Effector CD8-positive, alpha-beta T cell (primary cell): Measurements from ENCODE around the gene FAF2.
A peak's percentile ranks its signal among the peaks of the same experiment; 100 is the strongest.
"Not testable (repeated sequence)": the region's sequence is repeated elsewhere in the genome, so short reads cannot be mapped to it uniquely, and the experiment has no call there.

Source experiments
- DNase-seq: peaks from one replicate; lab custom pipeline; 2025; lab: John Stamatoyannopoulos, UW

Gene FAF2

DNA sequence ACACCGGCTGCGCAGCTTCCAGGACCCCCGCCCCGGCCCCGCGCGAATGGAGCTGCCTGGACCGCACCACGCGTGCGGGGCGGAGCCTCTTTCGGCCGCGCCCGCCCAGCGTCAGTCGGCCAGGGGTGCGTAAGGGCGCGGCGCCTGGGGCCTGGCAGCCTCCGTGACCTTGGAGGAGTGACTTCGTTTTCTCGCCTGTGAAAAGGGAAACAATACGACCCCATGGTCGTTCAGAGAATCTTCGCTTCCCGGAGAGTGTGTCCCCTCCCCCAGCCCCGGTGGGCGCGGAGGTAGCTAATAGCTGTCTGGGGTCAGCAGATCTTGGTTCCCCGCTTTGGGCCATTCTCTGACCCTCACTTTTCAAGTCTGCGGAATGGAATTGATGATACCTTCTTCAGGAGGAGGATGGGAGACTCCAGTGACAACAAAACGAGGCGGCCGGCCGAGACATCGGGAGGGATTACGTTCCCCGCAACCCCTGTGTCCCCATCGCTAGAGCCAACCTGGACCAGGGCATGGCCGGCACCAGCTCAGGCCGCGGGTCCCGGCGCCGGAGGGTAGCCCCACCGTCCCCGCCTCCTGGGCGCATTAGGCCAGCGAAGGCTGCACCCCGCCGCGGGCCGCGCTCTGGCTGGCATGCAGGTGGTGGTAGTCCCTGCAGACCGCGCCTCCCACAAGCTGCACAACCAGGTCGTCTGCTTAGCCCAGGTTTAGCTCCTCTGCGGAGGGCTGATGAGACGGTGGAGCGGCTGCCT lies 95.4 kb downstream of the FAF2 start:
- DNase-seq, result peak; percentile 49

DNA sequence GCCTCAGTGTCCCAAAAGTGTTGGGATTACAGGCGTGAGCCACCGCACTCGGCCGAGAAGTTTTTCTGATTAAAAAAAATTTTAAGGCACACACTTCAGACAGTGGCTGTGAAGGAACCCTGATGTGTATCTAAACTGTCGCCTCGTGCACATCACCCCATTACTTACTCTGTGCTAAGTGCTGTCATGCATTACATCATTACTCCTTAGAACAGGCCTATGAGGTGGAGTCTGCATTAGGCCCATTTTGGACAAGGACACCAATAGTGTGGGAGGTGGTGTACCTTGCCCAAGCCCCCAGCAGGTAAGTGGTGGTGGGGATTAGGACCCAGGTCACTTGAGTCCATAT lies 97.2 kb downstream of the FAF2 start:
- no peak for DNase-seq

DNA sequence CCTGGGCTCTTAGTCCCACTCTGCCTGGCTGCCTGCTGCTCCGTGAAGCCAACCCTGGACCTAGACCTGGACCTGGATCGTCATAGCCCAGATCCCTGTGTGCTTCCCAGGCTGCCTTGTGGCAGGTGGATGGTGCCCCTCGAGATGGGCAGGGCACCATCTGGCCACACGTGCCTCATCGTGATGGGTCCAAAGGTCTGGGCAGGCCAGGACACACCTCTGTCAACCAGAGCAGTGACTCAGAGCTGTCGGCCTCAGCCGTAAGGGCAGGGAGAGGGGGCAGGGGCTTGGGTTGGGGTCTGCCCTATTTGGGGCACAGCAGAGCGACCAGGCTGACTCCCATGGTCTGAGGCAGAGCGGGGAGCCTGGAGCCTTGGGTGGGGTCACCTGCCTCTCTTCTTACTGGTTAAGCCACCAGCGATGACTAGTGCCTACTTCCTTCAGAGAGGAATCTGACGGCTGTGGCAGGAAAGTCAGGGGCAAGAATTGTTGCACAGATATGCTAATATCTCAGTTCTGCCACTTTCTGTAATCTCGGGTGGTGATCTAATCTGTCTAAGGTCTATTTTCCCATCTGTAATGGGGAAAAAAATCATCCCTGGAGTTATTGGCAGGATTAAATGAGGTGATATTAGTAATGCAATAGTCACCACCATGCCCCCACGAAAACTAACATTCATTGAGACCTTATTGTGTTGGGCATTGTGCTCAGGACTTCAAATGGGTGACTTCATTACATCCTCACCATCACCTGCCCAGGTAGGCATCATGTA lies 97.7 kb downstream of the FAF2 start:
- no peak for DNase-seq

DNA sequence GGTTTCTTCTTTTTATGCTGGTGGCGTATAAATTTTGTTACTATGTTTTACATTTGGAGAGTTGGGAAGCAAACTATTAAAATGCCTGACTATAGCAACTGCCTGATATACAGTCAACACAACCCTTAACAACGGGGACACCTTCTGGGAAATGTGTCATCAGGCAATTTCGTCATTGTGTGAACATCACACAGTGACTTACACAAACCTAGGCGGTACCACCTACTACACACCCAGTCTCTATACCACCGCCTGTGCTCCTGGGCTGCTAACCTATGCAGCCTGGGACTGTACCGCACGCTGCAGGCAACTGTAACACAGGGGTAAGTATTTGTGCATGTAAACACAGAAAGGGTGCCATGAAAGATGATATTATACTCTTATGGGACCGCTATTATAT lies 99.6 kb downstream of the FAF2 start:
- no peak for DNase-seq

DNA sequence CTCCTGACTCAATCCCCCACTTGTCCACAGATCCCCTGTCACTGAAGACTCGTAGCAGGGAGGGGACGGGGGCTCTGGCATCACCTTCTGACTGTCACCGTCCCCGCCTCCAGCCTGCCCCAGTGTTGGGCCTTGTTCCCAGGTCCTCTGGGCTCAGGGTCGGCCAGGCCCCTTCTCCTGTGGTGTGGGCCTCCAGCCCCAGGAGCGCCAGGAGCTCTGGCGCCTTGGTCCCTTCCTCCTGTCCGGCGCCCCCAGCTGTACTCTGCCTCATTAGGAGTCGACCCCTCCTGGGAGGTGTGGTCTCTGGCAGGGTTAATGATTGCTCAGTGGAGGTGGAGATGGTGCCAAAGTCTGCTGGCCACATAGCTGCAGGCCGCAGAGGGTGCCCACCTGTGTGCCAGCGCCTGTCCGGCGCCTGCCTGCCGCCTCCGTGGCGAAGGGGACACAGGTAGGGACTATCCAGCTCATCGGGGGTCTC lies 100.8 kb downstream of the FAF2 start, which contains the start of gene CDHR2:
Gene CDHR2 (plus strand): TSS at position 376 of the 478 bp plus-strand sequence. CDS start 16,011 bp downstream, outside the sequence.
- DNase-seq, result no peak

DNA sequence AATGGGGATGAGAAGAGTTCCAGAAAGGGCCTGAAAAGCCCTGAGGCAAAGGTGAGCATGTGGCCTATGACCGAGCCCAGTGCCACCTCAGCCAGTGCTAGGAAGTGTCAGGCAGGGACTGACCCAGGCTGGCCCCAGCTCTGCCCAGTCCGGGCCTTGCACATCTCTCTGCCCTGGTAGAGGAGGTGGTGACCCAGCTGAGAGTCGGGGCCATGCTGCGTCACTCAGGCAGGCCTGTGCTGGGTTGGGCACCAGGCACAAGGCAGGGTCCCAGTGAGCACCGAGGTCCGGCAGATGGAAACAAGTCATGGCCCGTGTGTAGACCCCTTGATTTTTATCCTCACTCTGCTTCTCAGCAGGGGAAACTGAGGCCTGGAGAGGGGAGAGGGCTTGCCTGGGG lies 101.7 kb downstream of the FAF2 start:
- DNase-seq, result no peak

DNA sequence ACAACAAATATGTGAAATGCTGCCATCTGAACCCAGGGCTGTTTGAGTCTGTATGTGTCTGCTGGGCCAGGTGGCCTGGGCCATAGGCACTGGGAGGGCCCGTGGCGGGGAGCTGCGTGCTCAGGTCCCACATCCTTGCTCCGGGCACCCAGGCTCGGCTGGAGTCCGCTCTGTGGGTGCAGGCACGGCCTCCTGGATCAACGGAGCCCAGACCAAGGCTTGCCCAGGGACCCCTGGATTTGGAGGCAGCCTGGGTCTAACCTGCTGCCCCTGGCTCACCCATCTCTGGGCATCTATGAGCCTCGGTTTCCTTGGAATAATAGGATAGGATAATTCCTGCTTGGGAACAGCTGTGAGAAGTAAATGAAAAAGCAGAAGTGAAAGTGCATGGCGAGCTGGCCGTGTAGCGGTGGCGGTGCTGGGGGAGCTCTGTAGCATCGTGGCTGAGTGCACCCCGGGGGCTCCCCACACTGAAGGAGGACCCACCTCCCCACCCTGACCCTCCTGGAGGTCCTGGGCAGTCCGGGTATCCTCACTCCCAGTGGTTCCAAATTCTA lies 102.2 kb downstream of the FAF2 start:
- no peak for DNase-seq

DNA sequence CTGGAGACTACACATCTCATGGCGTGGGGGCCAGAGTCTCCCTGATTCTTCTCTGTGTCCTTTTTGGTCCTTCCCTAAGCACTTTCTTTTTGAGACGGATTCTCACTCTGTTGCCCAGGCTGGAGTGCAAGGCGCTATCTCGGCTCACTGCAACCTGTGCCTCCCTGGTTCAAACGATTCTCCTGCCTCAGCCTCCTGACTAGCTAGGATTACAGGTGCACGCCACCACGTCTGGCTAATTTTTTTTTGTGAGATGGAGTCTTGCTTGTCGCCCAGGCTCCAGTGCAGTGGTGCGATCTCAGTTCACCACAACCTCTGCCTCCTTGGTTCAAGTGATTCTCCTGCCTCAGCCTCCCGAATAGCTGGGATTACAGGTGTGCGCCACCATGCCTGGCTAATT lies 102.8 kb downstream of the FAF2 start:
- DNase-seq, result not testable (repeated sequence)

DNA sequence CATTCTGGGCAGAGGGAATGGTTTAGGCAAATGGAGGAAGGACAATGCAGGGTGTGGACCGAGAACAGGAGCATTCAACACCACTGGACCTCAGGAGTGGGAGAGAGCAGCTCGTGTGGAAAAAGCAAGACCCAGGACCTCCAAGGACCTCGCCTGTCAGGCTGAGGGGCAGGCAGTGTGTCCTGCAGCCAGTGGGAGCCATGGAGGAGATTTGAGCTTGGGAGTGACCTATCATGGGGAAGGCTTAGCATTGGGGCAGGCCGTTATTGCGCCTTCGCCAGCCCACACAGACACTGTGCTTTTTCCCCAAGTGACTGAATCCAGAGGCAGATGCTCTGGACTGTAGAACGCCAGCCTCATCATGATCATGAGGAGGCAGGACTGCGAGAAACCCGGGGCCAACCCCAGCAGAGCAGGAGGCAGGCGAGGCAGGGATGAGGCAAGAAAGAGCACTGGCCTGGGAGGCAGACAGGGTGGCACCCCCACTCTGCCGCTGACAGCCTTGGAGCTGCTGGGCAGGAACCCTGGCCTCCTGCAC lies 104.2 kb downstream of the FAF2 start:
- DNase-seq, result no peak

DNA sequence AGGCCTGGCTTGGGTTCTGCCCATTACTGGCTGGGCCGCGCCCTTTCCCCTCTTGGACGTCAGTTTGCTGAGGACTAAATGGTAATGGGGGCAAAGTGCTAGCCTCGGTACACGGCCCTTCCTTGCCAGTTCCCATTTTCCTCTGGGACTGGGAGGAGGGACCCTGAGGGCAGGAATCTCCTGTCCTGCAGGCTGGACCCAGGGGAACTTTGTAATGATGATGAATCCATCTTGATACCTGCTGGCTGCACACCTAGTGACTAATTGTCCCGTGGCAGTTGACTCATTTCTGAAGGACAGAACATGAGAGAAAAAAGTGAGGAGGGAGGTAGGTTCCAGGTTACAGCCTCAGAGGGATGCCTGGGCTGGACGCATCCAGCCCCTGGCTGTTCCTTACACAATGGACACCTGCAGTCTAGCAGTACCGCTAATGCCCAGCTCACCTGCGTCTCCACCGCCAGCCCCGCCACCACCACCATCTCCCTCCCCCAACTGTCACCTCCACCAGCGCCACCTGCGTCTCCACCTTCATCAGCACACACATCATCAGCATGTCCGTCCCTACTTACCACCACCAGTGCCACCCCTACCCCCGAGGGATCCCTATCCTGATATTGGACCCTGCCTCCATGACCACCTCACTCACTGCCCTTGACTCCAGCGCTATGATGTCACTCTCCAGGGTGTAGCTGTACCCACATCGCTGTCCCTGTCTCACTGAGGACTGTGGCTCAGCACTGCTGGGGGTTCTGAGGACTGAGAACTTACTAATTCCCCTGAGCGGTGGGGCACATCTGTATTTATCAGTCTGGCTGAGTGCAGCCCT lies 105.3 kb downstream of the FAF2 start:
- DNase-seq, result no peak

DNA sequence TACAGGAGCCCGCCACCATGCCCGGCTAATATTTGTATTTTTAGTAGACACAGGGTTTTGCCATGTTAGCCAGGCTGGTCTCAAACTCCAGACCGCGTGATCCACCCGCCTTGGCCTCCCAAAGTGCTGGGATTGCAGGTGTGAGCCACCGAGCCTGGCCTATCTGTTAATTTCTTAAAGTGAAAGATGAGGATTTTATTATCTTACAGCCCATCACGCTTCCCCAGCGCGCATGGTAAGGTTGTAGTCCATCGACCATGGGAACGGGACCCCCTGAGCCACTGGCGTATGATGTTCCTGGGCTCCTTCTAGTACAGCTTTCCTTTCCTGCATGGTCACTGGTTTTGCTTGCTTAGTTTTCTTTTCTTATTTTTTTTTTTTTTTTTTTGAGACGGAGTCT lies 109.7 kb downstream of the FAF2 start:
- no peak for DNase-seq
